ENCODE data around the gene OR5AU1. TPM values are rescaled to one million over a fixed set of nuclear protein-coding genes. Genes with fewer than 3 reads are reported as not detected.
"Not testable (repeated sequence)": the region's sequence is repeated elsewhere in the genome, so short reads cannot be mapped to it uniquely, and the experiment has no call there.

Gene OR5AU1
- total RNA-seq, 1 donor from 2014 or later, result not detected

GRCh38 chr14:21184254-21184653 lies 28.4 kb upstream of the OR5AU1 start:
- Histone ChIP-seq H3K27ac (no peak overlapping the region), H3K4me3 (no peak overlapping the region), H3K27me3 (no peaks in the 10 kb centered on the region), H3K4me1 (no peaks in the 10 kb centered on the region), H3K9me3 (peaks cover 0 to 8% of the 10 kb centered on the region in 2 donors), H3K36me3 (no peaks in the 10 kb centered on the region)
- intact Hi-C loops (cut with DNase I), result no loop called here
- no peak for DNase-seq (ENCODE audit: low spot score in 2 of 2)
- TF ChIP-seq, protein P1, sequence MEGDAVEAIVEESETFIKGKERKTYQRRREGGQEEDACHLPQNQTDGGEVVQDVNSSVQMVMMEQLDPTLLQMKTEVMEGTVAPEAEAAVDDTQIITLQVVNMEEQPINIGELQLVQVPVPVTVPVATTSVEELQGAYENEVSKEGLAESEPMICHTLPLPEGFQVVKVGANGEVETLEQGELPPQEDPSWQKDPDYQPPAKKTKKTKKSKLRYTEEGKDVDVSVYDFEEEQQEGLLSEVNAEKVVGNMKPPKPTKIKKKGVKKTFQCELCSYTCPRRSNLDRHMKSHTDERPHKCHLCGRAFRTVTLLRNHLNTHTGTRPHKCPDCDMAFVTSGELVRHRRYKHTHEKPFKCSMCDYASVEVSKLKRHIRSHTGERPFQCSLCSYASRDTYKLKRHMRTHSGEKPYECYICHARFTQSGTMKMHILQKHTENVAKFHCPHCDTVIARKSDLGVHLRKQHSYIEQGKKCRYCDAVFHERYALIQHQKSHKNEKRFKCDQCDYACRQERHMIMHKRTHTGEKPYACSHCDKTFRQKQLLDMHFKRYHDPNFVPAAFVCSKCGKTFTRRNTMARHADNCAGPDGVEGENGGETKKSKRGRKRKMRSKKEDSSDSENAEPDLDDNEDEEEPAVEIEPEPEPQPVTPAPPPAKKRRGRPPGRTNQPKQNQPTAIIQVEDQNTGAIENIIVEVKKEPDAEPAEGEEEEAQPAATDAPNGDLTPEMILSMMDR (IDR thresholded peaks at IDR 0.05), result no peak

- H3K4me1 ChIP-seq, result no peaks in the 10 kb centered on the region
- H3K36me3 ChIP-seq, result no peaks in the 10 kb centered on the region
- no peaks in the 10 kb centered on the region for H3K27me3 ChIP-seq
- H3K27ac ChIP-seq, result no peak overlapping the region
- intact Hi-C loops (cut with DNase I), result no loop called here
- H3K4me3 ChIP-seq, result no peak overlapping the region
- TF ChIP-seq, protein P1 (IDR thresholded peaks at IDR 0.05), result no peak
- no peak for DNase-seq (ENCODE audit: low spot score in 2 of 2)
- peaks cover 0 to 8% of the 10 kb centered on the region in 2 donors for H3K9me3 ChIP-seq
Observed at GRCh38 chr14:21182166-21182565, 26.3 kb upstream of the OR5AU1 start.

- Histone ChIP-seq H3K36me3 (no peaks in the 10 kb centered on the region), H3K4me3 (no peak overlapping the region), H3K27ac (no peak overlapping the region), H3K27me3 (no peaks in the 10 kb centered on the region), H3K4me1 (no peaks in the 10 kb centered on the region), H3K9me3 (no peaks in the 10 kb centered on the region)
- no peak for DNase-seq (ENCODE audit: low spot score in 2 of 2)
- intact Hi-C loops (cut with DNase I), result no loop called here
- TF ChIP-seq, protein P1 (IDR thresholded peaks at IDR 0.05), result no peak
Observed at GRCh38 chr14:21171128-21171527, 15.3 kb upstream of the OR5AU1 start.

DNA sequence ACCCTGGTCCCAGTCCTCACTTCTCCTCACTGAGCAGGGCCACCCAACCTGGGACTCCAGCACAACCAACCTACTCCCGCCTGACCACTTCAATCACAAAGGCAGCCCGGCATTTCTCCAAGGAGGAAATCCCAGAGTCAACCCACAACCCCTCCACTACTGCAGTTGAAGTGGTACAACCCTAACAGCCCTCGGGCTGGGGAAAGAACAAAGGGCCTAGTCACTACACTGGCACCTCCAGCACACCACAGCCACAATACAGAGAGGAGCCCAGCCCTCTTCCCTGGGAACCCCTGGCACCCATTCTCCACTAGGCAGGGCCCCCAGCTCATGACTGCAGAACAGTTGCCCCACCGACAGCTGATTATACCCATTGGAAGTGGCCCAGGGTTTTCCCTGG lies 13.7 kb upstream of the OR5AU1 start:
- intact Hi-C loops (cut with DNase I), result no loop called here
- H3K4me3 ChIP-seq, result no peak overlapping the region

DNA sequence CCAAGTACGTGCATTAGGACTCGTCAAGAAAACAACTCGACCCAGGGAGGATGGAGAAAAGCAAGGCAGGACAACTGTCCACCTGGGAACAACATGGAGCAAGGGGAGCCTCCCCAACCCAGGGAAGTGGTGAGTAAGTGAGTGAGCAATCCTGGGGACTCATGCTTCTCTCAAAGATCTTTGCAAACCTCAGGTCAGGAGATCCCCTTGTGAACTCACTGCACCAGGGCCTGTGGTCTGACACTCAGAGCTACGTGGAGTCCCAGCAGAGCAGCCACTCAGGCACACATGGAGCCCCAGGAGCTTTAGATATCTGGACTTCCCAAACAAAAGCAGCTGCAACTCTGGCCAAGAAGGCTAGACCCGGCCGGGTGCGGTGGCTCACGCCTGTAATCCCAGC lies 12.2 kb upstream of the OR5AU1 start:
- Histone ChIP-seq H3K27ac (no peak overlapping the region), H3K36me3 (no peaks in the 10 kb centered on the region), H3K4me3 (no peak overlapping the region), H3K9me3 (no peaks in the 10 kb centered on the region), H3K4me1 (no peaks in the 10 kb centered on the region), H3K27me3 (no peaks in the 10 kb centered on the region)
- intact Hi-C loops (cut with DNase I), result no loop called here
- DNase-seq (ENCODE audit: low spot score in 2 of 2), result no peak
- TF ChIP-seq, protein P1 (IDR thresholded peaks at IDR 0.05), result no peak

More for the DNA sequence above, 13.7 kb upstream of the OR5AU1 start:
- no peaks in the 10 kb centered on the region for H3K36me3 ChIP-seq
- H3K9me3 ChIP-seq, result no peaks in the 10 kb centered on the region
- DNase-seq (ENCODE audit: low spot score in 2 of 2), result no peak
- TF ChIP-seq, protein P1 (IDR thresholded peaks at IDR 0.05), result no peak
- no peaks in the 10 kb centered on the region for H3K27me3 ChIP-seq
- H3K4me1 ChIP-seq, result no peaks in the 10 kb centered on the region
- no peak overlapping the region for H3K27ac ChIP-seq

GRCh38 chr14:21165670-21166069 lies 9.8 kb upstream of the OR5AU1 start:
- DNase-seq (ENCODE audit: low spot score in 2 of 2); H3K4me3 ChIP-seq; intact Hi-C loops (cut with DNase I); H3K36me3 ChIP-seq; H3K9me3 ChIP-seq; H3K27ac ChIP-seq; H3K4me1 ChIP-seq; H3K27me3 ChIP-seq: not testable (repeated sequence)

DNA sequence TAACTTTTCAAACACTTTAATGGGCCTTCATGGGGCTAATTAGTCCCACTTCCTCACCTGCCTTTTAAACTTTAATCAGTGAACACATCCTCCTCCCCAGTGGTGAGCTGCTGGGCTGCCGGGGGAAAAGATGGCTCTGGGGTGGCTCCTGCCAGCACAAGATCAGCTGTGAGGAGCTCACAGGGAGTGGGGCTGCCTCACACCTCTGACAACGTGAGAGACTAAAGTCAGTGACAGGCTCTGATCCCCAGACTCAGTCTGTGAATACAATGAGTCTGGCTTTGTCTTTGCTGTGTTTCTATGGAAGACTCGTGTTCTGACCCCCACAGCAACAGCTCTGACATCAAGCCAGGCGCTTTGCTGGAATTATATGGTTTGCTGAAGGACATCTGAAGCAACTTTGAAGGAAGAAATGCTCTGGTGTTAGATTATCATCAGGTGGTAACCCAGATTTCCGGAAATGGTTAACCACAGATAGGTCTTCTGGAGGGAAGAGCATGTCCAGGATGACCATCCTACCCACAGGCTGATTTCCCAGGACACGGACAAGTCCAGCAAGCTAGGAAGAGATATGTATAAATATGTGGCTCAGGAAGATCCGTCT lies 9.2 kb upstream of the OR5AU1 start:
- H3K9me3 ChIP-seq; H3K27ac ChIP-seq; intact Hi-C loops (cut with DNase I); H3K36me3 ChIP-seq; DNase-seq (ENCODE audit: low spot score in 2 of 2); H3K27me3 ChIP-seq; H3K4me1 ChIP-seq; H3K4me3 ChIP-seq: not testable (repeated sequence)

Data from ascending aorta (tissue), 2 donors.